Neural cell (in vitro differentiated cells): ENCODE data around the gene CA12.

Experiments
- POLR2AphosphoS5 ChIP-seq: IDR thresholded peaks from 2 replicates; pipeline ENCODE4 v1.6.1; 2012
- TF ChIP-seq, protein P1 (sequence below): fragments of 450-650 bp; IDR thresholded peaks from 2 replicates; pipeline ENCODE4 v1.5.1; 2014; ENCODE audit warnings: antibody characterized with exemption, mild to moderate bottlenecking, moderate library complexity; ENCODE audit not compliant: poor library complexity, severe bottlenecking

DNA sequence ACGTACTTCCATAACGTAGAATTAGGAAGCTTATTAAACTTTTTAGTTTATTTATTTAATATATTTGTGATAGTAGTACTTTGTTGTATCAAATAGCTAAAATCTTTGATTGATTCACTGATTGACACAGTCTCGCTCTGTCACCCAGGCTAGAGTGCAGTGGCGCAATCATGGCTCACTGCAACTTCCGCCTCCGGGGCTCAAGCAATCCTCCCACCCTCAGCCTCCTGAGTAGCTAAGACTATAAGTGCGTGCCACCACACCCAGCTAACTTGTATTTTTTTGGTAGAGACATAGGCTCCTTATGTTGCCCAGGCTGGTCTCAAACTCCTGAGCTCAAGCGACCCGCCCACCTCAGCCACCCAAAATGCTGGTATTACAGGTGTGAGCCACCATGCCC lies 98.5 kb downstream of the CA12 start:
- TF ChIP-seq, protein P1, sequence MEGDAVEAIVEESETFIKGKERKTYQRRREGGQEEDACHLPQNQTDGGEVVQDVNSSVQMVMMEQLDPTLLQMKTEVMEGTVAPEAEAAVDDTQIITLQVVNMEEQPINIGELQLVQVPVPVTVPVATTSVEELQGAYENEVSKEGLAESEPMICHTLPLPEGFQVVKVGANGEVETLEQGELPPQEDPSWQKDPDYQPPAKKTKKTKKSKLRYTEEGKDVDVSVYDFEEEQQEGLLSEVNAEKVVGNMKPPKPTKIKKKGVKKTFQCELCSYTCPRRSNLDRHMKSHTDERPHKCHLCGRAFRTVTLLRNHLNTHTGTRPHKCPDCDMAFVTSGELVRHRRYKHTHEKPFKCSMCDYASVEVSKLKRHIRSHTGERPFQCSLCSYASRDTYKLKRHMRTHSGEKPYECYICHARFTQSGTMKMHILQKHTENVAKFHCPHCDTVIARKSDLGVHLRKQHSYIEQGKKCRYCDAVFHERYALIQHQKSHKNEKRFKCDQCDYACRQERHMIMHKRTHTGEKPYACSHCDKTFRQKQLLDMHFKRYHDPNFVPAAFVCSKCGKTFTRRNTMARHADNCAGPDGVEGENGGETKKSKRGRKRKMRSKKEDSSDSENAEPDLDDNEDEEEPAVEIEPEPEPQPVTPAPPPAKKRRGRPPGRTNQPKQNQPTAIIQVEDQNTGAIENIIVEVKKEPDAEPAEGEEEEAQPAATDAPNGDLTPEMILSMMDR, result no peak
- no peak for TF ChIP-seq POLR2AphosphoS5
